Transverse colon (tissue), 4 donors: ENCODE results near the gene PTPRN2. TPM values are rescaled to one million over a fixed set of nuclear protein-coding genes. Genes with fewer than 3 reads are reported as not detected.

Experiments used
- DNase-seq: peaks from one replicate; pipeline ENCODE4 v3.0.0-alpha.2; 2019
- H3K27ac ChIP-seq, 4 donors: fragments of 200-600 bp; sonication (generic); 2 replicates each; pipeline ENCODE4 v1.5.1; 2016 to 2018; ENCODE audit warnings: inconsistent platforms in 4 of 4
- H3K27me3 ChIP-seq: fragments of 200-600 bp; sonication (generic); 2 replicates; pipeline ENCODE4 v1.5.1; 2017; ENCODE audit warnings: inconsistent platforms
- H3K36me3 ChIP-seq, 4 donors: fragments of 200-600 bp; sonication (generic); 2 replicates each; pipeline ENCODE4 v1.5.1; 2017 to 2019; ENCODE audit warnings: inconsistent platforms in 4 of 4
- H3K4me1 ChIP-seq, 4 donors: fragments of 200-600 bp; sonication (generic); 2 replicates each; pipeline ENCODE4 v1.5.1; 2017 to 2020; ENCODE audit warnings: inconsistent platforms in 4 of 4
- H3K4me3 ChIP-seq, 4 donors: fragments of 200-600 bp; sonication (generic); 1 replicate in 1 of 4; 2 replicates in 3 of 4; pipeline versions ENCODE4 v1.5.1 to v1.6.1; 2017 to 2019; ENCODE audit warnings: inconsistent platforms in 4 of 4
- H3K9me3 ChIP-seq, 2 donors: fragments of 200-600 bp; sonication (generic); 2 replicates each; pipeline ENCODE4 v1.5.1; 2017 to 2019; ENCODE audit warnings: inconsistent platforms in 2 of 2
- CTCF ChIP-seq, 5 experiments: fragments of 200-600 bp in 3 of 5; fragments of 450-650 bp in 2 of 5; sonication (generic) in 3 of 5; IDR thresholded peaks; 1 replicate in 2 of 5; 2 replicates in 3 of 5; pipeline ENCODE4 v1.5.1; 2016 to 2017; ENCODE audit warnings: antibody characterized with exemption in 5 of 5, inconsistent platforms in 3 of 5, mild to moderate bottlenecking in 2 of 5, moderate library complexity in 1 of 5
- EP300 ChIP-seq: sonication (generic); formaldehyde crosslinking; IDR thresholded peaks from one replicate; pipeline ENCODE4 v1.6.1; 2017; ENCODE audit warnings: antibody characterized with exemption, low read depth
- POLR2A ChIP-seq: fragments of 450-650 bp; IDR thresholded peaks from one replicate; pipeline ENCODE4 v1.6.1; 2016; ENCODE audit warnings: antibody characterized with exemption, mild to moderate bottlenecking, moderate library complexity
- POLR2AphosphoS5 ChIP-seq, 3 donors: sonication (generic); formaldehyde crosslinking; IDR thresholded peaks; one replicate each; pipeline ENCODE4 v1.6.1; 2016; ENCODE audit warnings: antibody characterized with exemption in 3 of 3
- WGBS, 2 donors: methylation state at CpG; one replicate each; pipeline ENCODE4 v1.1.5; 2018; ENCODE audit warnings: low coverage in 1 of 2; 5-methylcytosine and 5-hydroxymethylcytosine counted together
- in situ Hi-C, 4 donors: fragments of 200-750 bp; cut with MboI; loops; one replicate each; pipeline versions ENCODE4 v1.15.0 to v1.15.1; 2017; ENCODE audit warnings: low sequenced_read_pairs in 3 of 4, low pct_ligation_motif_present in 1 of 4, low pct_unique_long_range_greater_than_20kb in 1 of 4
- intact Hi-C: fragments of 100-400 bp; cut with DNase I; formaldehyde crosslinking; loops from one replicate; pipeline ENCODE4 v1.15.1; 2023; ENCODE audit warnings: low total_unique reads
- total RNA-seq, 4 donors: library from RNA; depleted of rRNA; stranded (reverse); fragments of >200 nt; gene quantifications; one replicate each; pipeline ENCODE4 v1.1.0, GENCODE V29; 2016

The PTPRN2 gene
- total RNA-seq, 4 donors from 2014 or later, result 15.4 to 31.1 (median 21.8) TPM

- intact Hi-C loops, result no loop called here
- H3K4me3 ChIP-seq, result no peak overlapping the region
- in situ Hi-C loops, result no loop called here
- DNase-seq, result no peak
- no peaks in the 10 kb centered on the region for H3K27me3 ChIP-seq
- WGBS, 2 donors, result 75 to 83% methylated on average over 4 to 28 of the region's 28 CpGs
- TF ChIP-seq POLR2A (no peak), CTCF (IDR thresholded peaks at IDR 0.05) (no peak), POLR2AphosphoS5 (IDR thresholded peaks at IDR 0.05) (no peak), EP300 (no peak)
- H3K27ac ChIP-seq, result no peak overlapping the region
- no peaks in the 10 kb centered on the region for H3K4me1 ChIP-seq
- H3K9me3 ChIP-seq, result no peaks in the 10 kb centered on the region
- H3K36me3 ChIP-seq, result no peaks in the 10 kb centered on the region
Observed at GRCh38 chr7:158067219-158067930, 520.2 kb downstream of the PTPRN2 start.

- Histone ChIP-seq H3K36me3 (no peaks in the 10 kb centered on the region), H3K9me3 (no peaks in the 10 kb centered on the region), H3K27me3 (no peaks in the 10 kb centered on the region), H3K27ac (no peak overlapping the region), H3K4me3 (no peak overlapping the region), H3K4me1 (no peaks in the 10 kb centered on the region)
- TF ChIP-seq POLR2AphosphoS5 (IDR thresholded peaks at IDR 0.05) (no peak), POLR2A (no peak)
- in situ Hi-C loops (no loop called here), intact Hi-C loops (no loop called here)
- WGBS, 2 donors, result 75 to 100% methylated on average over 4 of the region's 4 CpGs
- DNase-seq, result no peak
Observed at GRCh38 chr7:158066085-158066484, 521.5 kb downstream of the PTPRN2 start.

- Histone ChIP-seq H3K9me3 (no peaks in the 10 kb centered on the region), H3K4me3 (no peak overlapping the region), H3K4me1 (no peaks in the 10 kb centered on the region), H3K27ac (no peak overlapping the region), H3K36me3 (no peaks in the 10 kb centered on the region), H3K27me3 (no peaks in the 10 kb centered on the region)
- TF ChIP-seq POLR2AphosphoS5 (IDR thresholded peaks at IDR 0.05) (no peak), CTCF (IDR thresholded peaks at IDR 0.05) (no peak), EP300 (no peak), POLR2A (no peak)
- intact Hi-C loops (no loop called here), in situ Hi-C loops (no loop called here)
- DNase-seq, result no peak
- 84% methylated on average over 12 of the region's 12 CpGs; no CpG with 5 or more reads in 1 of the 2 donors for WGBS, 2 donors
Observed at GRCh38 chr7:158065340-158065739, 522.3 kb downstream of the PTPRN2 start.

- Histone ChIP-seq H3K4me1 (no peaks in the 10 kb centered on the region), H3K27me3 (no peaks in the 10 kb centered on the region), H3K27ac (no peak overlapping the region), H3K4me3 (no peak overlapping the region), H3K36me3 (no peaks in the 10 kb centered on the region), H3K9me3 (no peaks in the 10 kb centered on the region)
- WGBS, 2 donors, result 84% methylated on average over 4 of the region's 4 CpGs; no CpG with 5 or more reads in 1 of the 2 donors
- TF ChIP-seq CTCF (IDR thresholded peaks at IDR 0.05), result no peak
- TF ChIP-seq EP300, result no peak
- no peak for TF ChIP-seq POLR2A
- no peak for TF ChIP-seq POLR2AphosphoS5 (IDR thresholded peaks at IDR 0.05)
- in situ Hi-C loops (no loop called here), intact Hi-C loops (no loop called here)
- no peak for DNase-seq
Observed at GRCh38 chr7:158064631-158065030, 523.0 kb downstream of the PTPRN2 start.
